Hepatocyte (in vitro differentiated cells): ENCODE measurements around the gene MDM4. TPM values are rescaled to one million over a fixed set of nuclear protein-coding genes. Genes with fewer than 3 reads are reported as not detected.

ENCODE experiments used
- DNase-seq: peaks from one replicate; pipeline ENCODE4 v3.0.0-alpha.2; 2016; ENCODE audit warnings: low spot score
- H2AFZ ChIP-seq: fragments of 200-600 bp; sonication (generic); 2 replicates; pipeline ENCODE4 v1.6.0; 2016; ENCODE audit warnings: antibody characterized with exemption, mild to moderate bottlenecking
- H3K27ac ChIP-seq: fragments of 200-600 bp; sonication (generic); 2 replicates; pipeline ENCODE4 v1.5.1; 2016; ENCODE audit warnings: mild to moderate bottlenecking
- H3K27me3 ChIP-seq: fragments of 200-600 bp; sonication (generic); 2 replicates; pipeline ENCODE4 v1.6.1; 2016
- H3K36me3 ChIP-seq: fragments of 200-600 bp; sonication (generic); replicated peaks from 2 replicates; pipeline ENCODE4 v1.5.1; 2016; ENCODE audit warnings: low read depth; ENCODE audit not compliant: insufficient read depth
- H3K4me1 ChIP-seq: fragments of 200-600 bp; sonication (generic); 2 replicates; pipeline ENCODE4 v1.5.1; 2016; ENCODE audit warnings: mild to moderate bottlenecking, moderate library complexity; ENCODE audit not compliant: insufficient read depth
- H3K4me2 ChIP-seq: fragments of 200-600 bp; sonication (generic); 2 replicates; pipeline ENCODE4 v1.6.0; 2016
- H3K4me3 ChIP-seq: fragments of 200-600 bp; sonication (generic); 2 replicates; pipeline ENCODE4 v1.5.1; 2016; ENCODE audit warnings: mild to moderate bottlenecking
- H3K79me2 ChIP-seq: fragments of 200-600 bp; sonication (generic); 2 replicates; pipeline ENCODE4 v1.6.0; 2017; ENCODE audit warnings: mild to moderate bottlenecking
- H3K9me2 ChIP-seq: fragments of 200-600 bp; sonication (generic); replicated peaks from 2 replicates; pipeline ENCODE4 v1.6.0; 2017; ENCODE audit warnings: mild to moderate bottlenecking; ENCODE audit not compliant: insufficient read depth
- H3K9me3 ChIP-seq: fragments of 200-600 bp; sonication (generic); 2 replicates; pipeline ENCODE4 v1.5.1; 2016; ENCODE audit warnings: low read depth, mild to moderate bottlenecking
- H4K20me1 ChIP-seq: fragments of 200-600 bp; sonication (generic); 2 replicates; pipeline ENCODE4 v1.6.0; 2016; ENCODE audit warnings: mild to moderate bottlenecking; ENCODE audit not compliant: insufficient read depth, poor library complexity, severe bottlenecking
- EZH2 ChIP-seq: fragments of 200-600 bp; sonication (generic); IDR thresholded peaks from 2 replicates; pipeline ENCODE4 v1.6.1; 2016; ENCODE audit warnings: antibody characterized with exemption, mild to moderate bottlenecking, borderline replicate concordance
- EZH2phosphoT487 ChIP-seq: fragments of 200-600 bp; sonication (generic); IDR thresholded peaks from one replicate; pipeline ENCODE4 v1.6.1; 2018; ENCODE audit warnings: antibody characterized with exemption, mild to moderate bottlenecking, low read depth, moderate library complexity; ENCODE audit not compliant: unreplicated experiment, severe bottlenecking
- WGBS: methylation state at CpG from one replicate; pipeline ENCODE4 v1.1.6; 2016; ENCODE audit warnings: low lambda C conversion rate; ENCODE audit errors: missing lambda C conversion rate; 5-methylcytosine and 5-hydroxymethylcytosine counted together
- polyA plus RNA-seq: library from polyadenylated mRNA; unstranded; fragments of >200 nt; fragmentation: Nextera tagmentation; extraction: Ambion mirVana; gene quantifications from 2 replicates; pipeline ENCODE4 v1.2.1, GENCODE V29; 2016
- total RNA-seq: library from RNA; depleted of rRNA; stranded (reverse); fragments of >200 nt; gene quantifications from 2 replicates; pipeline ENCODE4 v1.2.3, GENCODE V29; 2014
- TF ChIP-seq, protein P1 (sequence below): fragments of 200-600 bp; sonication (generic); IDR thresholded peaks from 2 replicates; pipeline ENCODE4 v1.5.1; 2016; ENCODE audit warnings: antibody characterized with exemption, mild to moderate bottlenecking; ENCODE audit not compliant: poor library complexity

Gene MDM4
- total and polyA plus RNA-seq, 2 experiments from 2014 or later, result 15.4 to 47.8 TPM

DNA sequence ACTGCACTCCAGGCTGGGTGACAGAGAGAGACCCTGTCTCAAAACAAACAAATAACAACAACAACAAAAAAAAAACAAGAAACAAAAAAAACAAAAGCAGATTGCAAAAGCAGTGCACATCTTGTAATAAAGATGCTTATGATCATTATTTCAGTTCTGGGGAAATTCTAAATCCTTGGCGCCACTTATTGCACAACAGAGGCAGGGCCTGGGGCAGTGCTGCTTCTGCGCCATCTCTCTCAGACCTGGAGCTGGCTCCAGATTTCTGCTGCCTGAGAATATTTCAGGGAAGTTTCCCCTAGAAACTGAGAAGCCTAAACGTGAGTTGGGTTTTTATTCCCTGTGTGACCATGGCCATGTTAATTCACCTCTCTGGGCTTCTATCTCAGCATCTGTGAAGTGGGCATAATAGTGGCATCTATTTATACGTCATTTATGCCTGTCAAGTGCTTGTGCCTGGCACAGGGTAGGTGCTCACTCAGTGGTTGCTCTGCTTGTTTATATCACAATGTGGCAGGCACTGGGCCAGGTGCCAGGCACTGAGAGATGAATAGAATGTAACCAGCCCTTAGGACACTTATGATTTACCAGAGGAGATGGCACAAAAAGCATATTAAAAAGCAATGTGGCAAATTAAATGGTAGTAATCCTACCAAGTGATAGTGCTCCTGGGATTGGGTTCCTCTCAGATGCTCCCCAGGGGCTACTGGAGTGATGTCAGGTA, 67.9 kb downstream of the MDM4 start:
- Histone ChIP-seq H3K27ac (no peak overlapping the region), H2AFZ (no peak overlapping the region), H3K9me3 (no peaks in the 10 kb centered on the region), H3K4me2 (no peak overlapping the region), H3K4me1 (no peaks in the 10 kb centered on the region), H3K36me3 (no peaks in the 10 kb centered on the region), H4K20me1 (no peaks in the 10 kb centered on the region), H3K4me3 (no peak overlapping the region), H3K9me2 (no peaks in the 10 kb centered on the region), H3K27me3 (no peaks in the 10 kb centered on the region), H3K79me2 (no peaks in the 10 kb centered on the region)
- TF ChIP-seq EZH2phosphoT487 (no peak), EZH2 (no peak)
- TF ChIP-seq, protein P1, sequence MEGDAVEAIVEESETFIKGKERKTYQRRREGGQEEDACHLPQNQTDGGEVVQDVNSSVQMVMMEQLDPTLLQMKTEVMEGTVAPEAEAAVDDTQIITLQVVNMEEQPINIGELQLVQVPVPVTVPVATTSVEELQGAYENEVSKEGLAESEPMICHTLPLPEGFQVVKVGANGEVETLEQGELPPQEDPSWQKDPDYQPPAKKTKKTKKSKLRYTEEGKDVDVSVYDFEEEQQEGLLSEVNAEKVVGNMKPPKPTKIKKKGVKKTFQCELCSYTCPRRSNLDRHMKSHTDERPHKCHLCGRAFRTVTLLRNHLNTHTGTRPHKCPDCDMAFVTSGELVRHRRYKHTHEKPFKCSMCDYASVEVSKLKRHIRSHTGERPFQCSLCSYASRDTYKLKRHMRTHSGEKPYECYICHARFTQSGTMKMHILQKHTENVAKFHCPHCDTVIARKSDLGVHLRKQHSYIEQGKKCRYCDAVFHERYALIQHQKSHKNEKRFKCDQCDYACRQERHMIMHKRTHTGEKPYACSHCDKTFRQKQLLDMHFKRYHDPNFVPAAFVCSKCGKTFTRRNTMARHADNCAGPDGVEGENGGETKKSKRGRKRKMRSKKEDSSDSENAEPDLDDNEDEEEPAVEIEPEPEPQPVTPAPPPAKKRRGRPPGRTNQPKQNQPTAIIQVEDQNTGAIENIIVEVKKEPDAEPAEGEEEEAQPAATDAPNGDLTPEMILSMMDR, result no peak
- no peak for DNase-seq
- WGBS, result 96% methylated on average over 4 of the region's 4 CpGs

- H3K9me3 ChIP-seq, result no peaks in the 10 kb centered on the region
- no peak overlapping the region for H3K27ac ChIP-seq
- TF ChIP-seq, protein P1, result no peak
- no peaks in the 10 kb centered on the region for H4K20me1 ChIP-seq
- H3K4me1 ChIP-seq, result no peaks in the 10 kb centered on the region
- H3K27me3 ChIP-seq, result no peaks in the 10 kb centered on the region
- DNase-seq, result no peak
- 79% methylated on average over 11 of the region's 11 CpGs for WGBS
- H3K4me2 ChIP-seq, result no peak overlapping the region
- H3K4me3 ChIP-seq, result no peak overlapping the region
- H3K36me3 ChIP-seq, result no peaks in the 10 kb centered on the region
- no peaks in the 10 kb centered on the region for H3K9me2 ChIP-seq
- H2AFZ ChIP-seq, result no peak overlapping the region
- no peaks in the 10 kb centered on the region for H3K79me2 ChIP-seq
Observed at GRCh38 chr1:204584699-204585372, 68.6 kb downstream of the MDM4 start.

- H3K4me3 ChIP-seq, result no peak overlapping the region
- H3K9me2 ChIP-seq, result no peaks in the 10 kb centered on the region
- no peaks in the 10 kb centered on the region for H4K20me1 ChIP-seq
- no peak overlapping the region for H2AFZ ChIP-seq
- no peak overlapping the region for H3K27ac ChIP-seq
- H3K4me1 ChIP-seq, result no peaks in the 10 kb centered on the region
- H3K9me3 ChIP-seq, result no peaks in the 10 kb centered on the region
- 90% methylated on average over 6 of the region's 6 CpGs for WGBS
- no peak for DNase-seq
- no peaks in the 10 kb centered on the region for H3K36me3 ChIP-seq
- H3K79me2 ChIP-seq, result no peaks in the 10 kb centered on the region
- TF ChIP-seq EZH2 (no peak), EZH2phosphoT487 (no peak)
- TF ChIP-seq, protein P1, result no peak
- H3K27me3 ChIP-seq, result no peaks in the 10 kb centered on the region
- no peak overlapping the region for H3K4me2 ChIP-seq
Observed at GRCh38 chr1:204587621-204588020, 71.4 kb downstream of the MDM4 start.
